Colonic mucosa (tissue), 4 donors: ENCODE data around the gene URGCP. TPM values are rescaled to one million over a fixed set of nuclear protein-coding genes. Genes with fewer than 3 reads are reported as not detected.

Experiments used
- DNase-seq: peaks from one replicate; pipeline ENCODE4 v3.0.0-alpha.2; 2020
- H3K27ac ChIP-seq: fragments of 200-600 bp; one replicate; pipeline ENCODE4 v1.8.0; 2021
- H3K27me3 ChIP-seq: fragments of 200-600 bp; one replicate; pipeline ENCODE4 v1.8.0; 2021
- H3K36me3 ChIP-seq: fragments of 200-600 bp; one replicate; pipeline ENCODE4 v1.8.0; 2021
- H3K4me1 ChIP-seq: fragments of 200-600 bp; one replicate; pipeline ENCODE4 v1.8.0; 2021; ENCODE audit warnings: mild to moderate bottlenecking
- H3K4me3 ChIP-seq: fragments of 200-600 bp; one replicate; pipeline ENCODE4 v1.8.0; 2021
- H3K9ac ChIP-seq, 2 donors: one replicate each; pipeline ENCODE4 v1.7.0; 2013; ENCODE audit warnings: control low read depth in 2 of 2, low read depth in 2 of 2, low read length in 2 of 2
- H3K9me3 ChIP-seq: fragments of 200-600 bp; one replicate; pipeline ENCODE4 v1.8.0; 2021
- intact Hi-C: fragments of 100-400 bp; cut with DNase I; formaldehyde crosslinking; loops from one replicate; pipeline ENCODE4 v1.14.1; 2022
- total RNA-seq, 2 donors: library from RNA; stranded (reverse); fragmentation: NEBNext Ultra II Directional in 1 of 2; extraction: Animal tissue kit (Norgen Biotek cat#: 25700) in 1 of 2; gene quantifications; one replicate each; pipeline ENCODE4 v1.2.1, GENCODE V29; 2021
- TF ChIP-seq, protein P1 (sequence below): fragments of 200-600 bp; IDR thresholded peaks from one replicate; pipeline ENCODE4 v1.8.0; 2022; ENCODE audit warnings: antibody characterized with exemption, mild to moderate bottlenecking
- donor health status: healthy.
- donor health status: DM: no; HTN: no; CAD: no.
- donor health status: DM: no; HTN: no; CAD: no.

URGCP gene
- total RNA-seq, 2 donors from 2014 or later = 45.5 to 65.7 TPM

- intact Hi-C loops = no loop called here
- Histone ChIP-seq H3K9ac (no peak overlapping the region), H3K27me3 (no peaks in the 10 kb centered on the region), H3K4me1 (no peaks in the 10 kb centered on the region), H3K27ac (no peak overlapping the region), H3K9me3 (no peaks in the 10 kb centered on the region), H3K36me3 (no peaks in the 10 kb centered on the region), H3K4me3 (no peak overlapping the region)
- TF ChIP-seq, protein P1, sequence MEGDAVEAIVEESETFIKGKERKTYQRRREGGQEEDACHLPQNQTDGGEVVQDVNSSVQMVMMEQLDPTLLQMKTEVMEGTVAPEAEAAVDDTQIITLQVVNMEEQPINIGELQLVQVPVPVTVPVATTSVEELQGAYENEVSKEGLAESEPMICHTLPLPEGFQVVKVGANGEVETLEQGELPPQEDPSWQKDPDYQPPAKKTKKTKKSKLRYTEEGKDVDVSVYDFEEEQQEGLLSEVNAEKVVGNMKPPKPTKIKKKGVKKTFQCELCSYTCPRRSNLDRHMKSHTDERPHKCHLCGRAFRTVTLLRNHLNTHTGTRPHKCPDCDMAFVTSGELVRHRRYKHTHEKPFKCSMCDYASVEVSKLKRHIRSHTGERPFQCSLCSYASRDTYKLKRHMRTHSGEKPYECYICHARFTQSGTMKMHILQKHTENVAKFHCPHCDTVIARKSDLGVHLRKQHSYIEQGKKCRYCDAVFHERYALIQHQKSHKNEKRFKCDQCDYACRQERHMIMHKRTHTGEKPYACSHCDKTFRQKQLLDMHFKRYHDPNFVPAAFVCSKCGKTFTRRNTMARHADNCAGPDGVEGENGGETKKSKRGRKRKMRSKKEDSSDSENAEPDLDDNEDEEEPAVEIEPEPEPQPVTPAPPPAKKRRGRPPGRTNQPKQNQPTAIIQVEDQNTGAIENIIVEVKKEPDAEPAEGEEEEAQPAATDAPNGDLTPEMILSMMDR = no peak
- DNase-seq = no peak
Measured at GRCh38 chr7:43937444-43937843, 31.0 kb upstream of the URGCP start.

- TF ChIP-seq, protein P1 = no peak
- no peak overlapping the region for H3K27ac ChIP-seq
- no peaks in the 10 kb centered on the region for H3K36me3 ChIP-seq
- no peak overlapping the region for H3K9ac ChIP-seq
- H3K4me1 ChIP-seq = no peaks in the 10 kb centered on the region
- intact Hi-C loops = no loop called here
- no peak for DNase-seq
- H3K9me3 ChIP-seq = no peaks in the 10 kb centered on the region
- no peak overlapping the region for H3K4me3 ChIP-seq
- no peaks in the 10 kb centered on the region for H3K27me3 ChIP-seq
Measured at GRCh38 chr7:43933902-43934560, 27.6 kb upstream of the URGCP start.

DNA sequence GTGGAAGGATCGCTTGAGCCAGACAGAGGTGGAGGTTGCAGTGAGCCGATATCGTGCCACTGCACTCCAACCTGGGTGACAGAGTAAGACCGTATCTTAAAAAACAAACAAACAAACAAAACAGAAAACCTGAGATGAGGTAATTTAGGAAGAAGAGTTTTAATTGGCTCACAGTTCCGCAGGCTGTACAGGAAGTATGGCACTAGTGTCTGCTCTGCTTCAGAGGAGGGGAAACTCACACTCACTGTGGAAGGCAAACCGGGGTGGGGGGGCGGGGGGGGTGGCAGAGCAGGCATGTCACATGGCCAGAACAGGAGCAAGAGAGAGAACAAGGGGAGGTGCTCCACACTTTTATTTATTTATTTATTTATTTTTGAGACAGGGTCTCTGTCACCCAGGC lies 24.9 kb upstream of the URGCP start:
- no peak overlapping the region for H3K4me3 ChIP-seq
- TF ChIP-seq, protein P1 = no peak

DNA sequence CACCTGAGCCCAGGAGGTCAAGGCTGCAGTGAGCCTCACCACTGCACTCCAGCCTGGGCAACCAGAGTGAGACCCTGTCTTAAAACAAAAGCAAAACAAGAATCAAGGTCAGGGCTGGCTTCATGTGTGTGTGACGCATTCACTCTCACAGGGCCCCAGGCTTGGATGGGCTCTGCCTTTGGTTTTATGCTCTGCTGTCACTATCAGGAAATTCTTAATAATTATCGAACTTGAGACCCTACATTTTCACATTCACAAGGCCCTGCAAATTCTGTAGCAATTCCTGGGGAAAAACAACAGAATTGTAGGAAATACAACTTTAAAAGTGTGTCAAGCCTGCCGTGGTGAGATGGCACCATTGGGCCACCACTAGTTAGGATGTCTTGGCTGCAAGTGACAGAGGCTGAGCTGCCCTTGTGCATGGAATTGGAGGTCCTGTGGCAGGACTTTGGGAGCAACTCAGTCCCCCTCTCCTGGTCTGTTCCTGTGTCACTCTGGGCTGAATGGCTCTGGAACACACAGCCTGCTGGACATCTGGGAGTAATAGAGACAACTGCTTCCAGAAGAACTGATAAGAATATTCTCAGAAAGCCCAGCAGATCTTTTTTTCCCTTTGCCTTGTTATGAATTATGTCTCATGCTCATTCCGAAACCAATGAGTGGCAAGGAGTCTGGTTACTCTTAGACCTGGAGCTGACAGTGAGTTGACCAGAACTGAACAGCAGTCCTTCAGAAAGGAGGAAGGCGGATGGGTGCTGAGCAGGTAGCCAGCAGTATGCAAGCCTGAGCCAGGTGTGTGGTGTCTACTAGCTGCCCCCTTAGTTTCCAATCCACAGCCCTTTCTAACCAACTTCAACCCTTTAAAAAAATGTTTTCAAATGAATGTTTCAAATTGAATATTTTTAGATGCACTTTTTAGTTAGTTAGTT lies 23.4 kb upstream of the URGCP start:
- intact Hi-C loops = no loop called here
- Histone ChIP-seq H3K4me3 (no peak overlapping the region), H3K9me3 (no peaks in the 10 kb centered on the region), H3K27ac (no peak overlapping the region), H3K4me1 (peaks cover 3% of the 10 kb centered on the region), H3K9ac (no peak overlapping the region), H3K36me3 (no peaks in the 10 kb centered on the region), H3K27me3 (no peaks in the 10 kb centered on the region)
- TF ChIP-seq, protein P1 = no peak
- DNase-seq = no peak

More for the DNA sequence above, 24.9 kb upstream of the URGCP start:
- H3K36me3 ChIP-seq = no peaks in the 10 kb centered on the region
- H3K9me3 ChIP-seq = no peaks in the 10 kb centered on the region
- H3K27me3 ChIP-seq = no peaks in the 10 kb centered on the region
- peaks cover 3% of the 10 kb centered on the region for H3K4me1 ChIP-seq
- no peak for DNase-seq
- intact Hi-C loops = no loop called here
- H3K9ac ChIP-seq = no peak overlapping the region
- H3K27ac ChIP-seq = no peak overlapping the region

- Histone ChIP-seq H3K9me3 (no peaks in the 10 kb centered on the region), H3K27ac (no peak overlapping the region), H3K27me3 (no peaks in the 10 kb centered on the region), H3K4me1 (peaks cover 3% of the 10 kb centered on the region), H3K36me3 (no peaks in the 10 kb centered on the region), H3K4me3 (no peak overlapping the region), H3K9ac (no peak overlapping the region)
- intact Hi-C loops = no loop called here
- no peak for DNase-seq
- TF ChIP-seq, protein P1 = no peak
Measured at GRCh38 chr7:43927810-43928209, 21.4 kb upstream of the URGCP start.
